ENCODE data around the gene TMC7.
"Not testable (repeated sequence)": the region's sequence is repeated elsewhere in the genome, so short reads cannot be mapped to it uniquely, and the experiment has no call there.

The TMC7 gene

DNA sequence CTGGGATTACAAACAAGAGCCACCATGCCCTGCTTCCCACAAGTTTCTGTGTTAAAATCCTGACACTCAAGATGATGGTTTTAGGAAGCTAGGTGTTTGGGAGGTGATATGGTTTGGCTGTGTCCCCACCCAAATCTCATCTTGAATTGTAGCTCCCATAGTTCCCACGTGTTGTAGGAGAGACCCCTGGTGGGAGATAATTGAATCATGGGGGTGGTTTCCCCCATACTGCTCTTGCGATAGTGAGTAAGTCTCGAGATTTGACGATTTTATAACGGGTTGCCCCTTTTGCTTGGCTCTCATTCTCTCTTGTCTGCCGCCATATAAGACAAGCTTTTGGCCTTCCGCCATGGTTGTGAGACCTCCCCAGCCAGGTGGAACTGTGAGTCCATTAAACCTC, 40.3 kb upstream of the TMC7 start:
- TF ChIP-seq, protein P1, sequence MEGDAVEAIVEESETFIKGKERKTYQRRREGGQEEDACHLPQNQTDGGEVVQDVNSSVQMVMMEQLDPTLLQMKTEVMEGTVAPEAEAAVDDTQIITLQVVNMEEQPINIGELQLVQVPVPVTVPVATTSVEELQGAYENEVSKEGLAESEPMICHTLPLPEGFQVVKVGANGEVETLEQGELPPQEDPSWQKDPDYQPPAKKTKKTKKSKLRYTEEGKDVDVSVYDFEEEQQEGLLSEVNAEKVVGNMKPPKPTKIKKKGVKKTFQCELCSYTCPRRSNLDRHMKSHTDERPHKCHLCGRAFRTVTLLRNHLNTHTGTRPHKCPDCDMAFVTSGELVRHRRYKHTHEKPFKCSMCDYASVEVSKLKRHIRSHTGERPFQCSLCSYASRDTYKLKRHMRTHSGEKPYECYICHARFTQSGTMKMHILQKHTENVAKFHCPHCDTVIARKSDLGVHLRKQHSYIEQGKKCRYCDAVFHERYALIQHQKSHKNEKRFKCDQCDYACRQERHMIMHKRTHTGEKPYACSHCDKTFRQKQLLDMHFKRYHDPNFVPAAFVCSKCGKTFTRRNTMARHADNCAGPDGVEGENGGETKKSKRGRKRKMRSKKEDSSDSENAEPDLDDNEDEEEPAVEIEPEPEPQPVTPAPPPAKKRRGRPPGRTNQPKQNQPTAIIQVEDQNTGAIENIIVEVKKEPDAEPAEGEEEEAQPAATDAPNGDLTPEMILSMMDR (conservative IDR thresholded peaks at IDR 0.05; ENCODE audit: control insufficient read depth, insufficient read depth, low read depth, low read length): no peak
- no peak overlapping the region for H3K4me3 ChIP-seq (ENCODE audit: control insufficient read depth, low read depth, low read length)
- DNase-seq (ENCODE audit: low read depth): no peak

GRCh38 chr16:18945233-18945632, 38.5 kb upstream of the TMC7 start:
- no peak overlapping the region for H3K4me3 ChIP-seq (ENCODE audit: control insufficient read depth, low read depth, low read length)
- TF ChIP-seq, protein P1 (conservative IDR thresholded peaks at IDR 0.05; ENCODE audit: control insufficient read depth, insufficient read depth, low read depth, low read length): no peak
- DNase-seq (ENCODE audit: low read depth): no peak

- DNase-seq (ENCODE audit: low read depth): no peak
- H3K4me3 ChIP-seq (ENCODE audit: control insufficient read depth, low read depth, low read length): no peak overlapping the region
- TF ChIP-seq, protein P1 (conservative IDR thresholded peaks at IDR 0.05; ENCODE audit: control insufficient read depth, insufficient read depth, low read depth, low read length): no peak
These were observed 35.2 kb upstream of the TMC7 start for GRCh38 chr16:18948372-18949020.

GRCh38 chr16:18950469-18951185, 33.1 kb upstream of the TMC7 start:
- no peak for DNase-seq (ENCODE audit: low read depth)
- H3K4me3 ChIP-seq (ENCODE audit: control insufficient read depth, low read depth, low read length): no peak overlapping the region
- TF ChIP-seq, protein P1 (conservative IDR thresholded peaks at IDR 0.05; ENCODE audit: control insufficient read depth, insufficient read depth, low read depth, low read length): no peak

- TF ChIP-seq, protein P1 (conservative IDR thresholded peaks at IDR 0.05; ENCODE audit: control insufficient read depth, insufficient read depth, low read depth, low read length): no peak
- DNase-seq (ENCODE audit: low read depth): no peak
- H3K4me3 ChIP-seq (ENCODE audit: control insufficient read depth, low read depth, low read length): no peak overlapping the region
These were observed 30.2 kb upstream of the TMC7 start for GRCh38 chr16:18953547-18953946.

DNA sequence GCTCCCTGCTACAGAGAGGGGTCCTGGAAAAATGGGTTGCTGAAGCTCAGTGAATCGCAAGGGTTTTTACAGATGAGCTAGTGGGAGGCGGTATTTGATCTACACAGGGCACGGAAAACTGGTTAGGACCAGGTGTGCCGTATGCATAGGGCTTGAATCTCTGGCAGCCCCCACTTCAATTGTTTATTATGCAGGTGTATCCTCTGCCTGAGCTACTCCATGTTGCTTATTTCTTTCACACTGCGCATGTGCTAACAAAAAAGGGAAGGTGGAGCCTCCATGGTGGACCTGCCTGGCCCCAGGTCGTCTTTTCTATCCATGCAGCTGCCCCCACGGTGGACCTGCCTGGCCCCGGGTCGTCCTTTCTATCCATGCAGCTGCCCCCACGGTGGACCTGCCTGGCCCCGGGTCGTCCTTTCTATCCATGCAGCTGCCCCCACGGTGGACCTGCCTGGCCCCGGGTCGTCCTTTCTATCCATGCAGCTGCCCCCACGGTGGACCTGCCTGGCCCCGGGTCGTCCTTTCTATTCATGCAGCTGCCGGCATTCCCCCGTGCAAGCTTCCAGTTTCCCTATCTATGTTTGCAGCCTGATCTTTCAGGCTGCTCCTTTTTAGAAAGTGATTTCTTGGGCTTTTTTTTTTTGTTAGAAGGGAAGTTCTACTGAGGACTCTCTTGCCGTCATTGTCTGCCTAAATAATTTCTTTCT, 27.7 kb upstream of the TMC7 start:
- H3K4me3 ChIP-seq (ENCODE audit: control insufficient read depth, low read depth, low read length); DNase-seq (ENCODE audit: low read depth): not testable (repeated sequence)

DNA sequence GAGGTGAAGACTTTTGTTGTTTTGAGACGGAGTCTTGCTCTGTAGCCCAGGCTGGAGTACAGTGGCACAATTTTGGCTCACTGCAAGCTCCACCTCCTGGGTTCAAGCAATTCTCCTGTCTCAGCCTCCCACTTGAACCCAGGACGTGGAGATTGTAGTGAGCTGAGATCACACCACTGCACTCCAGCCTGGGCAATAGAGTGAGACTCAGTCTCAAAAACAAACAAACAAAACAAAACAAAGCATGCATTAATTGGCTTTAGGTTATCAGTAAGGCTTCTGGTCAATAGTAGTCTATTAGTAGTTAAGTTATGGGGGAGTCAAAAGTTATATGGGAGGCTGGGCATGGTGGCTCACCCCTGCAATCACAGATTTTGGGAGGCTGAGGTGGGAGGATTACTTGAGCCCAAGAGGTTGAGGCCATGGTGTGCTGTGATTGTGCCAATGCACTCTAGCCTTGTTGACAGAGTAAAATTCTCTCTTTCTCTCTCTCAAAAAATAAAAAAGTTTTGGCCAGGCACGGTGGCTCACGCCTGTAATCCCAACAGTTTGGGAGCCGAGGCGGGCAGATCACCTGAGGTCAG, 27.0 kb upstream of the TMC7 start:
- DNase-seq (ENCODE audit: low read depth); H3K4me3 ChIP-seq (ENCODE audit: control insufficient read depth, low read depth, low read length): not testable (repeated sequence)
